ENCODE measurements around the gene MAML3. TPM values are rescaled to one million over a fixed set of nuclear protein-coding genes. Genes with fewer than 3 reads are reported as not detected.

The MAML3 gene
- total and polyA plus RNA-seq, 2 of the 13 experiments (the other 11 are each of a cell fraction or from before 2014, with no cell fraction given), result 0.05 to 0.13 TPM

GRCh38 chr4:139738846-139739613 lies 415.0 kb downstream of the MAML3 start (continued):
- TF ChIP-seq FIP1L1 (IDR thresholded peaks at IDR 0.05; ENCODE audit: borderline replicate concordance, insufficient read depth, low read depth, low read length), result no peak
- TF ChIP-seq, protein P1, sequence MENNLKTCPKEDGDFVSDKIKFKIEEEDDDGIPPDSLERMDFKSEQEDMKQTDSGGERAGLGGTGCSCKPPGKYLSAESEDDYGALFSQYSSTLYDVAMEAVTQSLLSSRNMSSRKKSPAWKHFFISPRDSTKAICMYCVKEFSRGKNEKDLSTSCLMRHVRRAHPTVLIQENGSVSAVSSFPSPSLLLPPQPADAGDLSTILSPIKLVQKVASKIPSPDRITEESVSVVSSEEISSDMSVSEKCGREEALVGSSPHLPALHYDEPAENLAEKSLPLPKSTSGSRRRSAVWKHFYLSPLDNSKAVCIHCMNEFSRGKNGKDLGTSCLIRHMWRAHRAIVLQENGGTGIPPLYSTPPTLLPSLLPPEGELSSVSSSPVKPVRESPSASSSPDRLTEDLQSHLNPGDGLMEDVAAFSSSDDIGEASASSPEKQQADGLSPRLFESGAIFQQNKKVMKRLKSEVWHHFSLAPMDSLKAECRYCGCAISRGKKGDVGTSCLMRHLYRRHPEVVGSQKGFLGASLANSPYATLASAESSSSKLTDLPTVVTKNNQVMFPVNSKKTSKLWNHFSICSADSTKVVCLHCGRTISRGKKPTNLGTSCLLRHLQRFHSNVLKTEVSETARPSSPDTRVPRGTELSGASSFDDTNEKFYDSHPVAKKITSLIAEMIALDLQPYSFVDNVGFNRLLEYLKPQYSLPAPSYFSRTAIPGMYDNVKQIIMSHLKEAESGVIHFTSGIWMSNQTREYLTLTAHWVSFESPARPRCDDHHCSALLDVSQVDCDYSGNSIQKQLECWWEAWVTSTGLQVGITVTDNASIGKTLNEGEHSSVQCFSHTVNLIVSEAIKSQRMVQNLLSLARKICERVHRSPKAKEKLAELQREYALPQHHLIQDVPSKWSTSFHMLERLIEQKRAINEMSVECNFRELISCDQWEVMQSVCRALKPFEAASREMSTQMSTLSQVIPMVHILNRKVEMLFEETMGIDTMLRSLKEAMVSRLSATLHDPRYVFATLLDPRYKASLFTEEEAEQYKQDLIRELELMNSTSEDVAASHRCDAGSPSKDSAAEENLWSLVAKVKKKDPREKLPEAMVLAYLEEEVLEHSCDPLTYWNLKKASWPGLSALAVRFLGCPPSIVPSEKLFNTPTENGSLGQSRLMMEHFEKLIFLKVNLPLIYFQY (CRISPR knock-in tag; IDR thresholded peaks at IDR 0.05; ENCODE audit: borderline replicate concordance), result no peak
- no peak for TF ChIP-seq ZNF251 (CRISPR knock-in tag; IDR thresholded peaks at IDR 0.05)
- TF ChIP-seq KLF15 (CRISPR knock-in tag; IDR thresholded peaks at IDR 0.05; ENCODE audit: borderline replicate concordance), result no peak
- no peak for TF ChIP-seq ZNF33A (CRISPR knock-in tag; IDR thresholded peaks at IDR 0.05; ENCODE audit: borderline replicate concordance)
- no peak for TF ChIP-seq HIVEP1 (CRISPR knock-in tag; IDR thresholded peaks at IDR 0.05)
- TF ChIP-seq ZNF776 (CRISPR knock-in tag; IDR thresholded peaks at IDR 0.05), result no peak
- no peak for TF ChIP-seq TP53 (CRISPR knock-in tag; conservative IDR thresholded peaks at IDR 0.05)
- TF ChIP-seq, protein P2, sequence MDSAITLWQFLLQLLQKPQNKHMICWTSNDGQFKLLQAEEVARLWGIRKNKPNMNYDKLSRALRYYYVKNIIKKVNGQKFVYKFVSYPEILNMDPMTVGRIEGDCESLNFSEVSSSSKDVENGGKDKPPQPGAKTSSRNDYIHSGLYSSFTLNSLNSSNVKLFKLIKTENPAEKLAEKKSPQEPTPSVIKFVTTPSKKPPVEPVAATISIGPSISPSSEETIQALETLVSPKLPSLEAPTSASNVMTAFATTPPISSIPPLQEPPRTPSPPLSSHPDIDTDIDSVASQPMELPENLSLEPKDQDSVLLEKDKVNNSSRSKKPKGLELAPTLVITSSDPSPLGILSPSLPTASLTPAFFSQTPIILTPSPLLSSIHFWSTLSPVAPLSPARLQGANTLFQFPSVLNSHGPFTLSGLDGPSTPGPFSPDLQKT (CRISPR knock-in tag; IDR thresholded peaks at IDR 0.05; ENCODE audit: borderline replicate concordance), result no peak
- TF ChIP-seq ZNF605 (CRISPR knock-in tag; IDR thresholded peaks at IDR 0.05), result no peak
- peak; percentile 28; the same call in 1 of the 2 replicates for TF ChIP-seq SP5 (CRISPR knock-in tag; IDR thresholded peaks at IDR 0.05; ENCODE audit: borderline replicate concordance, low read depth)
- no peak for TF ChIP-seq ZBTB40 (IDR thresholded peaks at IDR 0.05)
- TF ChIP-seq ZBTB40 (CRISPR knock-in tag; IDR thresholded peaks at IDR 0.05), result no peak
- TF ChIP-seq RXRB (CRISPR knock-in tag; IDR thresholded peaks at IDR 0.05; ENCODE audit: borderline replicate concordance), result peak; percentile 79; the same call in 1 of the 2 replicates
- TF ChIP-seq CAMTA2 (CRISPR knock-in tag; IDR thresholded peaks at IDR 0.05; ENCODE audit: borderline replicate concordance), result no peak

All from HepG2 (cell line).